HL-60 (cell line): ENCODE results near the gene PPP1CC.
"Not testable (repeated sequence)": the region's sequence is repeated elsewhere in the genome, so short reads cannot be mapped to it uniquely, and the experiment has no call there.

Source experiments
- DNase-seq, 2 experiments: peaks; one replicate each; pipeline ENCODE4 v3.0.0-alpha.2; 2010 to 2020; ENCODE audit warnings: low read depth in 1 of 2, low spot score in 1 of 2
- H3K27ac ChIP-seq: fragments of 250-450 bp; sonication (Bioruptor Pico); replicated peaks from 2 replicates; pipeline ENCODE4 v1.5.1; 2020; ENCODE audit warnings: mild to moderate bottlenecking, moderate library complexity
- H3K27me3 ChIP-seq: fragments of 250-450 bp; sonication (Bioruptor Pico); 2 replicates; pipeline ENCODE4 v1.5.1; 2021; ENCODE audit warnings: mild to moderate bottlenecking, moderate library complexity; ENCODE audit not compliant: insufficient read depth, poor library complexity, severe bottlenecking
- H3K4me3 ChIP-seq: replicated peaks from 2 replicates; pipeline ENCODE4 v1.5.1; 2011; ENCODE audit warnings: mild to moderate bottlenecking, control low read depth, low read length; ENCODE audit not compliant: insufficient read depth
- GABPA ChIP-seq: IDR thresholded peaks from 2 replicates; pipeline ENCODE4 v1.6.1; 2012; ENCODE audit warnings: low read depth
- POLR2AphosphoS5 ChIP-seq: IDR thresholded peaks from 2 replicates; pipeline ENCODE4 v1.6.1; 2012; ENCODE audit warnings: low read depth
- SPI1 ChIP-seq: IDR thresholded peaks from 2 replicates; pipeline ENCODE4 v1.6.1; 2012; ENCODE audit warnings: low read depth, mild to moderate bottlenecking, borderline replicate concordance
- TF ChIP-seq, protein P1 (sequence below): IDR thresholded peaks from one replicate; pipeline ENCODE4 v1.5.1; 2011; ENCODE audit warnings: low read length, control low read depth, inconsistent platforms; ENCODE audit not compliant: insufficient read depth
- TF ChIP-seq, protein P2 (sequence below): IDR thresholded peaks from 2 replicates; pipeline ENCODE4 v1.6.1; 2012; ENCODE audit warnings: low read depth; ENCODE audit not compliant: insufficient replicate concordance

Gene PPP1CC

DNA sequence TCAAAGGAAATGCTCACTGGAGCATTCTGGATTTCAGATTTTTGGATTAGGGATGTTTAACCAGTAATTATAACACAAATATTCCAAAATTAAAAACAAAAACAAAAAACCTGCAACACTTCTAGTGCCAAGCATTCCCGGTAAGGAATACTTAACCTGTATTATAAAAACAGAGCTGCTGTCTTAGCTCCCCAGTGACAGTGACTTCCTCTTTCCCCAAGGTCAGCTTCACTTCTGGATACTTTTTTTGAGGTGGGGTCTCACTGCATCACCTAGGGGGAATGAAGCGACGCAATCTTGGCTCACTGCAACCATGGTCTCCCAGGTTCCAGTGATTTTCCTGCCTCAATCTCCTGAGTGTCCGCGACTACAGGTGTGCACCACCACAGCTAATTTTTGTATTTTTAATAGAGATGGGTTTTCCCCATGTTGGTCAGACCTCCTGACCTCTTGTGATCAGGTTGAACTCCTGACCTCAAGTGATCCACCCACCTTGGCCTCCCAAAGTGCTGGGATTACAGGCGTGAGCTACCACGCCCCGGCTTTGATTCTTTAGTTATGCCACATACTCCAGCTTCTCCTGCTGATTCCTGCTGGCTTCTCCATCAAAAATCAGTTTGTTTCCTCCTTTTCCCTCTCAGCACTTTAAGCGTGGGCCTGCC lies 15.9 kb downstream of the PPP1CC start:
- no peak overlapping the region for H3K27ac ChIP-seq
- TF ChIP-seq POLR2AphosphoS5, result no peak
- peak; percentile 60; the same call in 1 of the 2 replicates for TF ChIP-seq SPI1
- no peak overlapping the region for H3K4me3 ChIP-seq
- no peaks in the 10 kb centered on the region for H3K27me3 ChIP-seq
- DNase-seq, result no peak

DNA sequence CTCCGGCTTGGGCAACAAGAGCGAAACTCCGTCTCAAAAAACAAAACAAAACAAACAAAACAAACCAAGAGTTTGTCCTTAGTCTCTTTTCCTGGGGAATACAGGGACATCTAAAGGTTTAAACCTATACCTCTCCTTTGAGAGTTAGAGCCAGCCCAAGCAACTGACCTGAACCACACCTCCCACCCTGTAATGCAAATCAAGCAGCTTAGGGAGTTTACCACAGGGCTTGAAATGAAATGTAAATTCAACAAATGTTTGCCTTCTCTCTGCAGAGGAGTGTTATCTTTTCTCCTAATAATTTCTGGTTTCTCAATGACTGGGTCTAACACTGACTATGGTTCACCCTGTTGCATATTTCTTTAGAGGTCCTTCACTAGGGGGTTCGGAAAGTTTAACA lies 16.7 kb downstream of the PPP1CC start:
- H3K27me3 ChIP-seq, result no peaks in the 10 kb centered on the region
- H3K27ac ChIP-seq, result no peak overlapping the region
- H3K4me3 ChIP-seq, result no peak overlapping the region
- DNase-seq, result no peak
- TF ChIP-seq SPI1 (no peak), POLR2AphosphoS5 (no peak), GABPA (no peak)
- TF ChIP-seq, protein P1, sequence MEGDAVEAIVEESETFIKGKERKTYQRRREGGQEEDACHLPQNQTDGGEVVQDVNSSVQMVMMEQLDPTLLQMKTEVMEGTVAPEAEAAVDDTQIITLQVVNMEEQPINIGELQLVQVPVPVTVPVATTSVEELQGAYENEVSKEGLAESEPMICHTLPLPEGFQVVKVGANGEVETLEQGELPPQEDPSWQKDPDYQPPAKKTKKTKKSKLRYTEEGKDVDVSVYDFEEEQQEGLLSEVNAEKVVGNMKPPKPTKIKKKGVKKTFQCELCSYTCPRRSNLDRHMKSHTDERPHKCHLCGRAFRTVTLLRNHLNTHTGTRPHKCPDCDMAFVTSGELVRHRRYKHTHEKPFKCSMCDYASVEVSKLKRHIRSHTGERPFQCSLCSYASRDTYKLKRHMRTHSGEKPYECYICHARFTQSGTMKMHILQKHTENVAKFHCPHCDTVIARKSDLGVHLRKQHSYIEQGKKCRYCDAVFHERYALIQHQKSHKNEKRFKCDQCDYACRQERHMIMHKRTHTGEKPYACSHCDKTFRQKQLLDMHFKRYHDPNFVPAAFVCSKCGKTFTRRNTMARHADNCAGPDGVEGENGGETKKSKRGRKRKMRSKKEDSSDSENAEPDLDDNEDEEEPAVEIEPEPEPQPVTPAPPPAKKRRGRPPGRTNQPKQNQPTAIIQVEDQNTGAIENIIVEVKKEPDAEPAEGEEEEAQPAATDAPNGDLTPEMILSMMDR, result no peak
- TF ChIP-seq, protein P2, sequence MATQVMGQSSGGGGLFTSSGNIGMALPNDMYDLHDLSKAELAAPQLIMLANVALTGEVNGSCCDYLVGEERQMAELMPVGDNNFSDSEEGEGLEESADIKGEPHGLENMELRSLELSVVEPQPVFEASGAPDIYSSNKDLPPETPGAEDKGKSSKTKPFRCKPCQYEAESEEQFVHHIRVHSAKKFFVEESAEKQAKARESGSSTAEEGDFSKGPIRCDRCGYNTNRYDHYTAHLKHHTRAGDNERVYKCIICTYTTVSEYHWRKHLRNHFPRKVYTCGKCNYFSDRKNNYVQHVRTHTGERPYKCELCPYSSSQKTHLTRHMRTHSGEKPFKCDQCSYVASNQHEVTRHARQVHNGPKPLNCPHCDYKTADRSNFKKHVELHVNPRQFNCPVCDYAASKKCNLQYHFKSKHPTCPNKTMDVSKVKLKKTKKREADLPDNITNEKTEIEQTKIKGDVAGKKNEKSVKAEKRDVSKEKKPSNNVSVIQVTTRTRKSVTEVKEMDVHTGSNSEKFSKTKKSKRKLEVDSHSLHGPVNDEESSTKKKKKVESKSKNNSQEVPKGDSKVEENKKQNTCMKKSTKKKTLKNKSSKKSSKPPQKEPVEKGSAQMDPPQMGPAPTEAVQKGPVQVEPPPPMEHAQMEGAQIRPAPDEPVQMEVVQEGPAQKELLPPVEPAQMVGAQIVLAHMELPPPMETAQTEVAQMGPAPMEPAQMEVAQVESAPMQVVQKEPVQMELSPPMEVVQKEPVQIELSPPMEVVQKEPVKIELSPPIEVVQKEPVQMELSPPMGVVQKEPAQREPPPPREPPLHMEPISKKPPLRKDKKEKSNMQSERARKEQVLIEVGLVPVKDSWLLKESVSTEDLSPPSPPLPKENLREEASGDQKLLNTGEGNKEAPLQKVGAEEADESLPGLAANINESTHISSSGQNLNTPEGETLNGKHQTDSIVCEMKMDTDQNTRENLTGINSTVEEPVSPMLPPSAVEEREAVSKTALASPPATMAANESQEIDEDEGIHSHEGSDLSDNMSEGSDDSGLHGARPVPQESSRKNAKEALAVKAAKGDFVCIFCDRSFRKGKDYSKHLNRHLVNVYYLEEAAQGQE, result no peak

GRCh38 chr12:110725267-110725666 lies 17.4 kb downstream of the PPP1CC start:
- TF ChIP-seq, protein P1, result no peak
- no peak for TF ChIP-seq POLR2AphosphoS5
- TF ChIP-seq SPI1, result no peak
- TF ChIP-seq GABPA, result no peak
- no peak for DNase-seq
- Histone ChIP-seq H3K27ac (no peak overlapping the region), H3K4me3 (no peak overlapping the region), H3K27me3 (no peaks in the 10 kb centered on the region)

GRCh38 chr12:110722892-110723291 lies 19.8 kb downstream of the PPP1CC start:
- not testable (repeated sequence) for H3K4me3 ChIP-seq, DNase-seq, H3K27ac ChIP-seq, H3K27me3 ChIP-seq

- no peak overlapping the region for H3K4me3 ChIP-seq
- no peaks in the 10 kb centered on the region for H3K27me3 ChIP-seq
- TF ChIP-seq GABPA (no peak), SPI1 (no peak), POLR2AphosphoS5 (no peak)
- TF ChIP-seq, protein P1, result no peak
- TF ChIP-seq, protein P2, result no peak
- DNase-seq, result no peak
- H3K27ac ChIP-seq, result no peak overlapping the region
These were observed 21.1 kb downstream of the PPP1CC start for GRCh38 chr12:110721570-110721969.
